Mucosa of stomach (tissue), 1 donor: ENCODE data around the gene ETV3.
"Not testable (repeated sequence)": the region's sequence is repeated elsewhere in the genome, so short reads cannot be mapped to it uniquely, and the experiment has no call there.

Experiments used
- H3K27me3 ChIP-seq: one replicate; pipeline ENCODE4 v1.7.0; 2013; ENCODE audit warnings: mild to moderate bottlenecking, low read length; ENCODE audit not compliant: control insufficient read depth, insufficient read depth
- H3K36me3 ChIP-seq: one replicate; pipeline ENCODE4 v1.7.0; 2013; ENCODE audit warnings: low read length; ENCODE audit not compliant: control insufficient read depth, insufficient read depth
- H3K4me1 ChIP-seq: one replicate; pipeline ENCODE4 v1.7.0; 2013; ENCODE audit warnings: mild to moderate bottlenecking, low read length; ENCODE audit not compliant: control insufficient read depth, insufficient read depth
- H3K4me3 ChIP-seq: one replicate; pipeline ENCODE4 v1.7.0; 2013; ENCODE audit warnings: low read length
- H3K9ac ChIP-seq: one replicate; pipeline ENCODE4 v1.7.0; 2013; ENCODE audit warnings: mild to moderate bottlenecking, low read length, moderate library complexity
- H3K9me3 ChIP-seq: one replicate; pipeline ENCODE4 v1.7.0; 2013; ENCODE audit warnings: mild to moderate bottlenecking, low read length, moderate library complexity; ENCODE audit not compliant: control insufficient read depth
- donor health status: Pancreatic carcinoma.

ETV3 gene

GRCh38 chr1:157106813-157107189, 31.4 kb downstream of the ETV3 start:
- no peak overlapping the region for H3K4me3 ChIP-seq
- H3K36me3 ChIP-seq: no peaks in the 10 kb centered on the region
- H3K4me1 ChIP-seq: peaks cover 4% of the 10 kb centered on the region
- peaks cover 43% of the 10 kb centered on the region for H3K27me3 ChIP-seq
- H3K9me3 ChIP-seq: no peaks in the 10 kb centered on the region
- H3K9ac ChIP-seq: no peak overlapping the region

GRCh38 chr1:157105988-157106812, 32.0 kb downstream of the ETV3 start:
- Histone ChIP-seq H3K4me1 (peaks cover 4% of the 10 kb centered on the region), H3K4me3 (no peak overlapping the region), H3K9me3 (no peaks in the 10 kb centered on the region), H3K36me3 (no peaks in the 10 kb centered on the region), H3K27me3 (peaks cover 37% of the 10 kb centered on the region), H3K9ac (no peak overlapping the region)

DNA sequence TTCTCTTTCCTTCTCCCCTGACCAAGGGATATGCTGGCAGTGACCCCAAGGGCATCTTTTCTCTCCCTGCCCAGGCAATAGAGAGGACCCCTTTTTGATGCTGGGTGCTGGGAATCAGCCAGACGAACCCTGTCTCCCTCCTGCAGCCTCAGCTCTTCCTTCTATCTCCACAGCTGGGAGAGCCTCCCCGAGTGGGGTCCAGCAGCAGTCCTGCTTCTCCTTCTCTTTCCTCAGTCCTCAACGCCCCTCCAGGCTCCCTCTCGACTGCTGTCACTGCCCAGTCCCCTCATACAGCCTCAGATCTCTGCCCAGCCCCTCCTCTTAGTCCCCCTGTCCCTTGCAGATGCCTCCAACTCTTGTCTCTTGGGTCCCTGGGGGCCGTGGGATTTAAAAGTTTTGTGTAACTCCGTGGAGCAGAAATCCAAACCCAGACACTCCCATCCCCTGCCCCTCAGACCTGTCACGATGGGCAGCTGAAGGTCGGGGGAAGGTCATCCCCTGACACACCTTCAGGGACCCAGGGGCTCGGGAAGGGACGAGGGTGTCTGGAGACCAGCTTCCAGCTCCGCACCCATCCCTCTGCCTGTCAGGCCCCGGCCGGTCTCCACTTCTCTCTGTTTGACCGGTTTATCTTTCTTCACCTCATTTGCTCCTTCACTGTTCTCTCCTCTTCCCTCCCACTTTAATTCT, 32.8 kb downstream of the ETV3 start:
- H3K9me3 ChIP-seq: no peaks in the 10 kb centered on the region
- H3K4me1 ChIP-seq: peaks cover 4% of the 10 kb centered on the region
- H3K27me3 ChIP-seq: peaks cover 32% of the 10 kb centered on the region
- no peaks in the 10 kb centered on the region for H3K36me3 ChIP-seq
- no peak overlapping the region for H3K9ac ChIP-seq
- no peak overlapping the region for H3K4me3 ChIP-seq

GRCh38 chr1:157104598-157105293, 33.4 kb downstream of the ETV3 start:
- Histone ChIP-seq H3K9ac (no peak overlapping the region), H3K27me3 (peaks cover 32% of the 10 kb centered on the region), H3K4me3 (no peak overlapping the region), H3K9me3 (no peaks in the 10 kb centered on the region), H3K4me1 (peaks cover 4% of the 10 kb centered on the region), H3K36me3 (no peaks in the 10 kb centered on the region)

GRCh38 chr1:157103268-157103667, 34.9 kb downstream of the ETV3 start:
- Histone ChIP-seq H3K27me3 (peaks cover 24% of the 10 kb centered on the region), H3K4me1 (peaks cover 4% of the 10 kb centered on the region), H3K36me3 (no peaks in the 10 kb centered on the region), H3K9ac (no peak overlapping the region), H3K4me3 (no peak overlapping the region), H3K9me3 (no peaks in the 10 kb centered on the region)

DNA sequence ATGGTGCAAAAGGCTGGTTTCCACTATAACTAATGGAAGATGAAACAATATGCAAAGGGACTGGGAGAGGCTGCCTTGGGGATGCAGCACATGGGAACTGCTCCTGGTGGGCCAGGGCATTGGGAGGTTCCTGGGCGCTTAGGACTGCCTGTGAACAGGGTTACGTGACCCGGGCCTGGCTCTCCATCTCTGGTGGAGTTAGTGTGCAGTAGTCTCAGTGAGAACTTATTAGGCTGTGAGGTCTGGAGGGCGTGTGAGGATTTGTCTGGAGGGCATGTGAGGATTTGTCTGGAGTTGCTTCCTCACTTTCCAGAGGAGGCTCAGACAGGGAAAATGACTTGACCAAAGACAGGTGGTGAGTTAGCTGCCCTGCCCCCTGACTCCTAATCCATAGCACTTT, 37.0 kb downstream of the ETV3 start:
- H3K36me3 ChIP-seq: no peaks in the 10 kb centered on the region
- H3K4me3 ChIP-seq: no peak overlapping the region
- H3K9ac ChIP-seq: no peak overlapping the region
- H3K9me3 ChIP-seq: no peaks in the 10 kb centered on the region
- H3K27me3 ChIP-seq: peaks cover 4% of the 10 kb centered on the region
- H3K4me1 ChIP-seq: peaks cover 2% of the 10 kb centered on the region

- Histone ChIP-seq H3K9me3 (no peaks in the 10 kb centered on the region), H3K27me3 (no peaks in the 10 kb centered on the region), H3K9ac (no peak within 1 kb of the TSS), H3K4me3 (no peak within 1 kb of the TSS), H3K4me1 (no peaks in the 10 kb centered on the region), H3K36me3 (no peaks in the 10 kb centered on the region)
These were observed 38.6 kb downstream of the ETV3 start, which contains the start of gene ETV3L for GRCh38 chr1:157099633-157100009. Gene ETV3L, minus strand, starts transcription at chr1:157099808. Its CDS starts 285 bp downstream, at chr1:157099523.

GRCh38 chr1:157098987-157099632, 39.1 kb downstream of the ETV3 start:
- not testable (repeated sequence) for H3K9ac ChIP-seq, H3K4me1 ChIP-seq, H3K27me3 ChIP-seq, H3K36me3 ChIP-seq, H3K9me3 ChIP-seq, H3K4me3 ChIP-seq

GRCh38 chr1:157098519-157098918, 39.7 kb downstream of the ETV3 start:
- no peaks in the 10 kb centered on the region for H3K27me3 ChIP-seq
- no peaks in the 10 kb centered on the region for H3K9me3 ChIP-seq
- no peaks in the 10 kb centered on the region for H3K4me1 ChIP-seq
- no peak overlapping the region for H3K4me3 ChIP-seq
- no peaks in the 10 kb centered on the region for H3K36me3 ChIP-seq
- no peak overlapping the region for H3K9ac ChIP-seq

- Histone ChIP-seq H3K9ac (no peak overlapping the region), H3K4me3 (no peak overlapping the region), H3K9me3 (no peaks in the 10 kb centered on the region), H3K27me3 (no peaks in the 10 kb centered on the region), H3K36me3 (no peaks in the 10 kb centered on the region), H3K4me1 (no peaks in the 10 kb centered on the region)
These were observed 40.5 kb downstream of the ETV3 start for GRCh38 chr1:157097692-157098091.

DNA sequence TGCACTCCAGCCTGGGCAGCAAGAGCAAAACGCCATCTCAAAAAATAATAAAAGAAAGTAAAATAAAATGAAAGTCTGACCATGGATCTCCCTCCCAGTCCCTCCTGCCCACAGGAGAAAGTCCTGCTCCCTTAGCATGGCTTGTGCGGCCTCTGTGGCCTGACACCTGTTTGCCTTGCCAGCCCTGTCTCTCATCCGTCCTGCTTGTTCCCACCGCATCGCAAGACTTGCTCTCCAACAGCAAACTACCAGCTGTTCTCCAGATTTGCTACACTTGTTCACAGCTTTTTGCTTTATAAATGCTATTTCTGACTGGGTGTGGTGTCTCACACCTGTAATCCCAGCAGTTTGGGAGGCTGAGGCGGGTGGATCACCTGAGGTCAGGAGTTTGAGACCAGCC, 41.3 kb downstream of the ETV3 start:
- H3K4me3 ChIP-seq: no peak overlapping the region
- H3K9me3 ChIP-seq: no peaks in the 10 kb centered on the region
- no peaks in the 10 kb centered on the region for H3K4me1 ChIP-seq
- H3K9ac ChIP-seq: no peak overlapping the region
- no peaks in the 10 kb centered on the region for H3K27me3 ChIP-seq
- H3K36me3 ChIP-seq: no peaks in the 10 kb centered on the region

DNA sequence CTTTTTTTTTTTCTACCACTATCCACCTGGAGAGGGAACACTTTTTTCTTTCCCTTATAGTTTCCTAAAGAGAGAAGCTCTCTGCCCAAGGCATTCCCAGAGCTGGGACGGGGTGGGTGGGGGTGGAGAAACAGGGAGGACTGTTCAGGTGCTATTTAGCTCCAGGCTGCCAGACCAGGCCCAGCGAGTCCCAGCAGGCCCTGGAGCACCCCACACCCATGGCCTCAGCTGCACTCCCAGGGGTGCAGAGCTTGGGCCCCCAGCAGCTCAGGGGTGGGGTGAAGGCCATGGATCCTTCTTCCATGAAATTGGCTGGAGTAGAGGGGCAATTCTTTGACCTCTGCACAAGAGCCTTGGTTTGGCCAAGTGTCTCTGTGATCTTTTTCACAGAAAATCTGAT, 42.6 kb downstream of the ETV3 start:
- Histone ChIP-seq H3K4me1 (no peaks in the 10 kb centered on the region), H3K36me3 (no peaks in the 10 kb centered on the region), H3K9me3 (no peaks in the 10 kb centered on the region), H3K4me3 (no peak overlapping the region), H3K27me3 (no peaks in the 10 kb centered on the region), H3K9ac (no peak overlapping the region)
